Ascending aorta (tissue), 2 donors: Measurements from ENCODE around the gene GNA14. TPM values are rescaled to one million over a fixed set of nuclear protein-coding genes. Genes with fewer than 3 reads are reported as not detected.
"Not testable (repeated sequence)": the region's sequence is repeated elsewhere in the genome, so short reads cannot be mapped to it uniquely, and the experiment has no call there.

Experiments used
- DNase-seq, 2 donors: peaks; one replicate each; pipeline ENCODE4 v3.0.0-alpha.2; 2019; ENCODE audit warnings: low spot score in 2 of 2
- H3K27ac ChIP-seq, 2 donors: fragments of 200-600 bp; sonication (generic); one replicate each; pipeline ENCODE4 v1.5.1; 2016 to 2017; ENCODE audit warnings: mild to moderate bottlenecking in 1 of 2
- H3K27me3 ChIP-seq: fragments of 200-600 bp; sonication (generic); one replicate; pipeline ENCODE4 v1.5.1; 2017
- H3K36me3 ChIP-seq, 2 donors: fragments of 200-600 bp; sonication (generic); one replicate each; pipeline ENCODE4 v1.5.1; 2016
- H3K4me1 ChIP-seq, 2 donors: fragments of 200-600 bp; sonication (generic); one replicate each; pipeline ENCODE4 v1.5.1; 2016 to 2017; ENCODE audit warnings: mild to moderate bottlenecking in 1 of 2
- H3K4me3 ChIP-seq, 2 donors: fragments of 200-600 bp; sonication (generic); one replicate each; pipeline ENCODE4 v1.5.1; 2016 to 2017; ENCODE audit warnings: mild to moderate bottlenecking in 1 of 2
- H3K9me3 ChIP-seq, 2 donors: fragments of 200-600 bp; sonication (generic); one replicate each; pipeline ENCODE4 v1.5.1; 2016
- intact Hi-C: fragments of 100-400 bp; cut with DNase I; formaldehyde crosslinking; loops from one replicate; pipeline ENCODE4 v1.15.1; 2023
- total RNA-seq: library from RNA; depleted of rRNA; stranded (reverse); fragments of >200 nt; gene quantifications from one replicate; pipeline ENCODE4 v1.1.0, GENCODE V29; 2016
- TF ChIP-seq, protein P1 (sequence below), 3 experiments: fragments of 200-600 bp in 2 of 3; fragments of 450-650 bp in 1 of 3; sonication (generic) in 2 of 3; IDR thresholded peaks; one replicate each; pipeline ENCODE4 v1.5.1; 2016 to 2019; ENCODE audit warnings: antibody characterized with exemption in 3 of 3, mild to moderate bottlenecking in 1 of 3, moderate library complexity in 1 of 3

GNA14 gene
- total RNA-seq, 1 donor from 2014 or later, result 3.5 TPM

- intact Hi-C loops, result loop anchor here (10.0 kb wide), 1 partner anchor 176 kb away; no protein-coding TSS in a partner anchor
- Histone ChIP-seq H3K4me3 (no peak overlapping the region), H3K4me1 (no peaks in the 10 kb centered on the region), H3K27me3 (no peaks in the 10 kb centered on the region), H3K9me3 (no peaks in the 10 kb centered on the region), H3K27ac (no peak overlapping the region), H3K36me3 (no peaks in the 10 kb centered on the region)
- TF ChIP-seq, protein P1, sequence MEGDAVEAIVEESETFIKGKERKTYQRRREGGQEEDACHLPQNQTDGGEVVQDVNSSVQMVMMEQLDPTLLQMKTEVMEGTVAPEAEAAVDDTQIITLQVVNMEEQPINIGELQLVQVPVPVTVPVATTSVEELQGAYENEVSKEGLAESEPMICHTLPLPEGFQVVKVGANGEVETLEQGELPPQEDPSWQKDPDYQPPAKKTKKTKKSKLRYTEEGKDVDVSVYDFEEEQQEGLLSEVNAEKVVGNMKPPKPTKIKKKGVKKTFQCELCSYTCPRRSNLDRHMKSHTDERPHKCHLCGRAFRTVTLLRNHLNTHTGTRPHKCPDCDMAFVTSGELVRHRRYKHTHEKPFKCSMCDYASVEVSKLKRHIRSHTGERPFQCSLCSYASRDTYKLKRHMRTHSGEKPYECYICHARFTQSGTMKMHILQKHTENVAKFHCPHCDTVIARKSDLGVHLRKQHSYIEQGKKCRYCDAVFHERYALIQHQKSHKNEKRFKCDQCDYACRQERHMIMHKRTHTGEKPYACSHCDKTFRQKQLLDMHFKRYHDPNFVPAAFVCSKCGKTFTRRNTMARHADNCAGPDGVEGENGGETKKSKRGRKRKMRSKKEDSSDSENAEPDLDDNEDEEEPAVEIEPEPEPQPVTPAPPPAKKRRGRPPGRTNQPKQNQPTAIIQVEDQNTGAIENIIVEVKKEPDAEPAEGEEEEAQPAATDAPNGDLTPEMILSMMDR (IDR thresholded peaks at IDR 0.05), result no peak
- DNase-seq, result no peak
Observed at GRCh38 chr9:77640741-77641580, 7.2 kb downstream of the GNA14 start.

DNA sequence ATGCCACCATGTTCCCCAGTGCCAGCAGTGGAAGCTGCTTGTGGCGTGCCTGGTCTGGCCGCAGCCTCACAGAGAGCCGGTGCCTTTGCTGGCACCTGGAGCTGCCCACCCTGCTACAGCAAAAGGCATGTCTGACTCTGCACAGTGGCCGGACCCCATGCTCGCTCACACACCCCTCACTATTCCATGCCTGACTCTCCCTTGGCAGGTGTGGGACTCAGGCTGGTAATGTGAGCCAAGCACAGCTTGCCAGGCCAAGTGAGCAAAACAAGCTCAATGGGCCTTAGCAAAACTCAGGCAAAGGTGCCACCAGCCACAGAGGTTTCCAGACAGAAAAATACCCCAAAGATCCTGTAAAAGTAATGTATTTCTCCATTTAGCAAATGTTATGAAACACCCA is 15.5 kb downstream of the GNA14 start:
- no peaks in the 10 kb centered on the region for H3K9me3 ChIP-seq
- no peaks in the 10 kb centered on the region for H3K27me3 ChIP-seq
- H3K4me3 ChIP-seq, result no peak overlapping the region
- intact Hi-C loops, result no loop called here
- no peaks in the 10 kb centered on the region for H3K36me3 ChIP-seq
- DNase-seq, result no peak
- TF ChIP-seq, protein P1 (IDR thresholded peaks at IDR 0.05), result no peak
- H3K4me1 ChIP-seq, result no peaks in the 10 kb centered on the region
- H3K27ac ChIP-seq, result no peak overlapping the region

GRCh38 chr9:77628864-77629263 is 19.3 kb downstream of the GNA14 start:
- H3K4me3 ChIP-seq, H3K27ac ChIP-seq, H3K36me3 ChIP-seq, H3K27me3 ChIP-seq, H3K4me1 ChIP-seq, intact Hi-C loops, DNase-seq: not testable (repeated sequence)
- peaks cover 4 to 10% of the 10 kb centered on the region in 2 donors for H3K9me3 ChIP-seq

GRCh38 chr9:77616191-77616590 is 31.9 kb downstream of the GNA14 start:
- H3K9me3 ChIP-seq, result no peaks in the 10 kb centered on the region
- no peaks in the 10 kb centered on the region for H3K4me1 ChIP-seq
- TF ChIP-seq, protein P1 (IDR thresholded peaks at IDR 0.05), result no peak
- no peak for DNase-seq
- H3K36me3 ChIP-seq, result no peaks in the 10 kb centered on the region
- no peak overlapping the region for H3K4me3 ChIP-seq
- H3K27ac ChIP-seq, result no peak overlapping the region
- intact Hi-C loops, result no loop called here
- no peaks in the 10 kb centered on the region for H3K27me3 ChIP-seq

DNA sequence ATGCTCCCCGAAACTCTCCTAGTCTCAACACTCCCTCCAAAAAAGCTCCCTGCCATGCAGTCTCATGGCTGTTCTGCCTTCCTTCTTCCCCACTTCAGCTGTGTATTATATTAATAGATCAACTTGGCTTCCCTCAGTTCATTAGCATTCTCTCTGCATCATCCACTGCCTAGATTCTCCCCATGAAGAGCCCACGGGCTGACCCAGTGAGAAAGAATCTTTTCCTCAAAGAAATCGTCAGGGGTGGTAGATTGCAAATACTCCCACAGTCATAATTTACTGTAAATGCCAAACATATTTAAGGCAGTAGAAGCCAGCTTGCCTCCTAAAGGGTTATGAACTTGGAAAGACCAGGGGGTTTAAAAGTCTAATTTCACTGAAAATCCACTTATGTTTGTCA is 33.5 kb downstream of the GNA14 start:
- no peaks in the 10 kb centered on the region for H3K4me1 ChIP-seq
- intact Hi-C loops, result no loop called here
- H3K9me3 ChIP-seq, result no peaks in the 10 kb centered on the region
- H3K27me3 ChIP-seq, result no peaks in the 10 kb centered on the region
- no peaks in the 10 kb centered on the region for H3K36me3 ChIP-seq
- TF ChIP-seq, protein P1 (IDR thresholded peaks at IDR 0.05), result no peak
- DNase-seq, result no peak
- H3K27ac ChIP-seq, result no peak overlapping the region
- no peak overlapping the region for H3K4me3 ChIP-seq

GRCh38 chr9:77606526-77606925 is 41.6 kb downstream of the GNA14 start:
- Histone ChIP-seq H3K9me3 (no peaks in the 10 kb centered on the region), H3K36me3 (no peaks in the 10 kb centered on the region), H3K27me3 (no peaks in the 10 kb centered on the region), H3K4me1 (no peaks in the 10 kb centered on the region), H3K4me3 (no peak overlapping the region), H3K27ac (peak overlapping the region; percentile 7 to 54)
- intact Hi-C loops, result no loop called here
- no peak for DNase-seq
- TF ChIP-seq, protein P1 (IDR thresholded peaks at IDR 0.05), result no peak
